Sigmoid colon (tissue), 7 donors: Measurements from ENCODE around the gene PSMF1. TPM values are rescaled to one million over a fixed set of nuclear protein-coding genes. Genes with fewer than 3 reads are reported as not detected.
"Not testable (repeated sequence)": the region's sequence is repeated elsewhere in the genome, so short reads cannot be mapped to it uniquely, and the experiment has no call there.

ENCODE experiments used
- DNase-seq: peaks from one replicate; pipeline ENCODE4 v3.0.0-alpha.2; 2019
- H3K27ac ChIP-seq, 4 donors: fragments of 200-600 bp; sonication (generic); one replicate each; pipeline ENCODE4 v1.5.1; 2016 to 2019; ENCODE audit warnings: mild to moderate bottlenecking in 1 of 4
- H3K27me3 ChIP-seq, 3 donors: fragments of 200-600 bp; sonication (generic); one replicate each; pipeline ENCODE4 v1.5.1; 2019; ENCODE audit warnings: mild to moderate bottlenecking in 1 of 3
- H3K36me3 ChIP-seq, 4 donors: fragments of 200-600 bp; sonication (generic); one replicate each; pipeline ENCODE4 v1.5.1; 2016 to 2019
- H3K4me1 ChIP-seq, 4 donors: fragments of 200-600 bp; sonication (generic); one replicate each; pipeline ENCODE4 v1.5.1; 2017 to 2019
- H3K4me3 ChIP-seq, 4 donors: fragments of 200-600 bp; sonication (generic); one replicate each; pipeline ENCODE4 v1.5.1; 2017 to 2019; ENCODE audit warnings: mild to moderate bottlenecking in 2 of 4, moderate library complexity in 1 of 4
- H3K9me3 ChIP-seq, 4 donors: fragments of 200-600 bp in 3 of 4; sonication (generic) in 3 of 4; one replicate each; pipeline versions ENCODE4 v1.5.1 to v1.6.1; 2013 to 2019
- CTCF ChIP-seq, 4 experiments: fragments of 450-650 bp in 3 of 4; fragments of 200-600 bp in 1 of 4; IDR thresholded peaks; one replicate each; pipeline ENCODE4 v1.5.1; 2016 to 2019; ENCODE audit warnings: antibody characterized with exemption in 4 of 4, mild to moderate bottlenecking in 3 of 4, moderate library complexity in 2 of 4
- EP300 ChIP-seq, 4 donors: sonication (generic); formaldehyde crosslinking; IDR thresholded peaks; one replicate each; pipeline ENCODE4 v1.6.1; 2017; ENCODE audit warnings: antibody characterized with exemption in 4 of 4
- POLR2A ChIP-seq, 2 donors: fragments of 450-650 bp; IDR thresholded peaks; one replicate each; pipeline ENCODE4 v1.6.1; 2016; ENCODE audit warnings: antibody characterized with exemption in 2 of 2, mild to moderate bottlenecking in 2 of 2, moderate library complexity in 2 of 2
- POLR2AphosphoS5 ChIP-seq, 4 donors: sonication (generic); formaldehyde crosslinking; IDR thresholded peaks; one replicate each; pipeline ENCODE4 v1.6.1; 2017; ENCODE audit warnings: antibody characterized with exemption in 4 of 4
- WGBS, 2 donors: extraction: QIAGEN DNeasy Blood & Tissue Kit; methylation state at CpG; one replicate each; pipeline ENCODE4 v1.1.7; 2013; 5-methylcytosine and 5-hydroxymethylcytosine counted together
- intact Hi-C: fragments of 100-400 bp; cut with DNase I; formaldehyde crosslinking; loops from one replicate; pipeline ENCODE4 v1.15.1; 2023
- polyA plus RNA-seq, 3 donors: library from polyadenylated mRNA; stranded (reverse); fragments of 200-250 nt; gene quantifications; one replicate each; pipeline ENCODE4 v1.2.3, GENCODE V29; 2013
- total RNA-seq, 4 donors: library from RNA; depleted of rRNA; stranded (reverse); fragments of >200 nt; gene quantifications; one replicate each; pipeline ENCODE4 v1.1.0, GENCODE V29; 2016
- donor health status: healthy with polysubstance abuse.
- donor health status: Bipolar disorder and iron deficiency.
- donor health status: healthy.

PSMF1 gene
- total and polyA plus RNA-seq, 7 donors, result 47.2 to 148 (median 74.7) TPM

DNA sequence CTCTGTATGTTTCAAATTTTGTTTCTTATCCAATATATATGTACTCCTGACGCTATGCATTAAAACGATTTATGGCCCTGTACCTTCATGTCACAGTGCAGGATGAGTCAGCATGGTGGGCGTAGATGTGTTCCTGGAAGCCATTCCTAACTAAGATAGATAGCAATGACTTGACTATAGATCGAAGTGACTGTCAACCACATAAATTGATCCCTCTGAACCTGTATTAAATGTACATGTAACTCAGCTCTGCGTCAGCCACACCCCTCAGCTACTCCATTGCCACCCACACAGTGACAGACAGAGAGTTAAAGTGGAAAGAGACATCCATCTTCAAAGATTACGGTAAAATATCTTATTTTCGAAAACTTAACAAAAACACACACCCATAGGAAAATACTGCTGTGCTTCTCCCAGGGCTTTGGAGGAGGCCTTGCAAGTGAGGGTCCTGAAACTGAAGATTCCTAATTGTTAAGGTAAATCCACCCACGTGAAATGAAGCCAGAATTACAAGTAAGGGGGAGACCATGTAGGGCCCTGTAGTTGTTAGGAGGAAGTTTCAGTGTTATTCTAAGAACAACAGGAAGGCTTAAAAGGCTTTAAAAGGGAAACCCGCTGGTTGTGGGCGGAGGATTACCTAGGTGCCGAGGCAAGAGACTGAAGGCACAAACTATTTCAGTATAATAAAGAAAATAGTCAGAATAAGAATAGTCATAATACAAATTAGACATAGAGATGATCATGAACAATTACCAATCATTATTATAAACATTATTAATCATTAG is 97.2 kb downstream of the PSMF1 start:
- Histone ChIP-seq H3K4me3 (no peak overlapping the region), H3K27me3 (peaks cover 0 to 12% (median 5%) of the 10 kb centered on the region in 3 donors), H3K9me3 (no peaks in the 10 kb centered on the region), H3K27ac (no peak overlapping the region), H3K36me3 (no peaks in the 10 kb centered on the region), H3K4me1 (peaks cover 0 to 8% (median 7%) of the 10 kb centered on the region in 4 donors)
- no peak for DNase-seq
- WGBS, 2 donors, result 58 to 62% methylated on average over 11 of the region's 11 CpGs
- TF ChIP-seq POLR2A (IDR thresholded peaks at IDR 0.05) (no peak), EP300 (IDR thresholded peaks at IDR 0.05) (no peak), CTCF (IDR thresholded peaks at IDR 0.05) (no peak), POLR2AphosphoS5 (IDR thresholded peaks at IDR 0.05) (no peak)
- intact Hi-C loops, result loop anchor here (10.0 kb wide), 1 partner anchor 261 kb away; no protein-coding TSS in a partner anchor

GRCh38 chr20:1216527-1217427 is 98.4 kb downstream of the PSMF1 start:
- DNase-seq, H3K9me3 ChIP-seq, H3K4me3 ChIP-seq, H3K36me3 ChIP-seq, H3K4me1 ChIP-seq, H3K27ac ChIP-seq: not testable (repeated sequence)
- 40 to 71% methylated on average over 19 of the region's 19 CpGs for WGBS, 2 donors
- peaks cover 0 to 12% (median 5%) of the 10 kb centered on the region in 3 donors for H3K27me3 ChIP-seq
- intact Hi-C loops, result loop anchor here (10.0 kb wide), 1 partner anchor 262 kb away; no protein-coding TSS in a partner anchor

Other genes starting within 250 kb of the PSMF1 start
- gene ANGPT4, start 202.3 kb upstream of the PSMF1 start, total RNA-seq, result under 1 TPM in 3 of 4 donors, not detected in 1; under 0.01 to 0.28 (median 0.27) TPM
- gene ANGPT4, start 202.3 kb upstream of the PSMF1 start, polyA plus RNA-seq, result under 1 TPM in 1 of 3 donors, not detected in 2; 0.19 TPM
- not detected for gene RSPO4, start 116.3 kb upstream of the PSMF1 start, total RNA-seq
- gene RSPO4, start 116.3 kb upstream of the PSMF1 start, polyA plus RNA-seq, result under 1 TPM in 1 of 3 donors, not detected in 2; 0.09 TPM
- under 1 TPM in 1 of 4 donors, not detected in 3; 0.33 TPM for gene TMEM74B, start 66.4 kb downstream of the PSMF1 start, total RNA-seq
- 1 to 10 TPM in 1 of 3 donors, not detected in 2; 2.9 TPM for gene TMEM74B, start 66.4 kb downstream of the PSMF1 start, polyA plus RNA-seq
- not detected for gene C20orf202, start 84.9 kb downstream of the PSMF1 start, total RNA-seq
- under 1 TPM in 1 of 3 donors, not detected in 2; 0.13 TPM for gene C20orf202, start 84.9 kb downstream of the PSMF1 start, polyA plus RNA-seq
- gene RAD21L1, start 107.4 kb downstream of the PSMF1 start, total RNA-seq, result not detected
- not detected for gene RAD21L1, start 107.4 kb downstream of the PSMF1 start, polyA plus RNA-seq
- 10 to 100 TPM in 1 of 4 donors, 1 to 10 TPM in 3; 6.4 to 21.0 (median 8.9) TPM for gene SNPH, start 147.7 kb downstream of the PSMF1 start, total RNA-seq
- 1 to 10 TPM in 1 of 3 donors, under 1 TPM in 2; under 0.01 to 4.4 (median 0.23) TPM for gene SNPH, start 147.7 kb downstream of the PSMF1 start, polyA plus RNA-seq
- gene SDCBP2, start 210.5 kb downstream of the PSMF1 start, total RNA-seq, result 1 to 10 TPM; 1.1 to 3.6 (median 1.9) TPM
- 100 to 1,000 TPM; 229 to 724 (median 339) TPM for gene SDCBP2, start 210.5 kb downstream of the PSMF1 start, polyA plus RNA-seq